Mononuclear cell (primary cell): ENCODE data around the gene TBCD. TPM values are rescaled to one million over a fixed set of nuclear protein-coding genes. Genes with fewer than 3 reads are reported as not detected.

Source experiments
- H3K27me3 ChIP-seq: 2 replicates; pipeline ENCODE4 v1.6.0; 2011; ENCODE audit warnings: low read length, control low read depth; ENCODE audit not compliant: insufficient read depth
- H3K4me1 ChIP-seq: 2 replicates; pipeline ENCODE4 v1.5.1; 2011; ENCODE audit warnings: mild to moderate bottlenecking, low read length, control low read depth; ENCODE audit not compliant: insufficient read depth
- H3K4me3 ChIP-seq: 2 replicates; pipeline ENCODE4 v1.5.1; 2011; ENCODE audit warnings: mild to moderate bottlenecking, low read length, moderate library complexity
- H3K9me3 ChIP-seq: 2 replicates; pipeline ENCODE4 v1.5.1; 2011; ENCODE audit warnings: low read depth, mild to moderate bottlenecking, control low read depth, low read length
- total RNA-seq: library from RNA; depleted of rRNA; stranded (reverse); fragments of >200 nt; gene quantifications from one replicate; pipeline ENCODE4 v1.2.3, GENCODE V29; 2012

The TBCD gene
- total RNA-seq, 1 donor, result 20.5 TPM

DNA sequence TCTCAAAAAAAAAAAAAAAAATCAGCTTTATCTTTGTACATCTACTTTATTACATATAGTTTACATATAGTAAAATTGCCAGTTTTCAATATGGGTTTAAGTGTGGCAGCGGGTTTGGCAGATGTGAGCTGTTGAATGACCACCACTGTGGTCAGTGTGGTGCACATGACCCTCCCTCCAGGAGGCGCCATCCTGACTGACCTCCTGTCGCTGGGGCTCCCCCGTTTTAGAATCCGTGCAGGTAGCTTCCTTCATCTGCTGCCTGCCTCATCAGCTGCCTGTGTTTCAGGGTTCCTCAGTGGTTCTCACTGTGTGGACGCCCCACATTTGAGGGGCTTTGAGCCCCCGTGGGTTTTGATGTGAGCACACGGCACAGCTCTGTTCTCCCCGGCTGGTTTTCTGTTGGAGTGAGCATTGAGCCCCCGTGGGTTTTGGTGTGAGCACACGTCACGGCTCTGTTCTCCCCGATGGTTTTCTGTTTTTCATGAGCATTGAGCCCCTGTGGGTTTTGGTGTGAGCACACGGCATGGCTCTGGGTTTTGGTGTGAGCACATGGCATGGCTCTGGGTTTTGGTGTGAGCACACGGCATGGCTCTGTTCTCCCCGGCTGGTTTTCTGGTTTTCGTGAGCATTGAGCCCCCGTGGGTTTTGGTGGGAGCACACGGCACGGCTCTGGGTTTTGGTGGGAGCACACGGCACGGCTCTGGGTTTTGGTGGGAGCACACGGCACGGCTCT is 145.8 kb downstream of the TBCD start:
- no peaks in the 10 kb centered on the region for H3K9me3 ChIP-seq
- no peak overlapping the region for H3K4me3 ChIP-seq
- peaks cover 20% of the 10 kb centered on the region for H3K4me1 ChIP-seq
- no peaks in the 10 kb centered on the region for H3K27me3 ChIP-seq

DNA sequence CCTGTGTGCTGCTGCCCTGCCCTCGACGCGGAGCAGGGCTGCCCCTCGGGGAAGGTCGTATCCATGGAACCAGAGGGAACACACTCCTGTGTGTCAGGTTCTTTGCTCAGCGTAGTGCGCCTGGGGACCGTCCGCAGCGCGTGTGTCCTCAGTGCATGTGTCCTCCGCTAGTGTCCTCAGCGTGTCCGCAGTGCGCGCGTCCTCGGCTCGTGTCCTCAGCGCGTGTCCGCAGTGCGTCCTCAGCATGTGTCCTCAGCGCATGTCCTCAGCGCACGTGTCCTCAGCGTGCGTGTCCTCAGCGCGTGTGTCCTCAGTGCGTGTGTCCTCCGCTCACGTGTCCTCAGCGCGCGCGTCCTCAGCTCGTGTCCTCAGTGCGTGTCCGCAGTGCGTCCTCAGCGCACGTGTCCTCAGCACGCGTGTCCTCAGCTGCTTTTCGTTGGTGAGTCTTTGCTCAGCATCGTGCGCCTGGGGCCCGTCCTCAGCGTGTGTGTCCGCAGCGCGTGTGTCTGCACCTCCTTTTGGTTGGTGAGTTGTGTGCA is 147.2 kb downstream of the TBCD start:
- Histone ChIP-seq H3K4me3 (no peak overlapping the region), H3K4me1 (peaks cover 8% of the 10 kb centered on the region), H3K27me3 (no peaks in the 10 kb centered on the region), H3K9me3 (no peaks in the 10 kb centered on the region)

DNA sequence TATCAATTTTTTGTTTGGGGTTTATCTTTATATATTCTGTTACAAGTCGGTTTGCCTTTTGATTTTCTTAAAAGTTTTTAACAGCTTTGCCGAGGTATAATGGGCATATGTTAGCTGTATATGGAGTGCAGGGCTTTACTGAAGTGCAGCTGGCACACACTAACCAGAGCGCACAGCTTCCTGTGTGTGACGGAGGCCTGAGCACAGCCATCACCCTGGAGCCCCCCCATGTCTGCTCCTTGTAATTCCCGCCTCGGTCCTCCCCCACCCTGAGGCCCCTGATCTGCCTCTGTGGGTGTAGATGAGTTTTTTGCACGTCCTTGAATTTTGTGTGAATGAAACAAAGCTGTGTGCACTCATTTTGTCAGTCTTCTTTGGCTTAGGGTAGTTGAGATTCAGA is 148.1 kb downstream of the TBCD start:
- H3K9me3 ChIP-seq, result no peaks in the 10 kb centered on the region
- H3K4me3 ChIP-seq, result no peak overlapping the region
- H3K4me1 ChIP-seq, result peaks cover 1% of the 10 kb centered on the region
- H3K27me3 ChIP-seq, result no peaks in the 10 kb centered on the region

DNA sequence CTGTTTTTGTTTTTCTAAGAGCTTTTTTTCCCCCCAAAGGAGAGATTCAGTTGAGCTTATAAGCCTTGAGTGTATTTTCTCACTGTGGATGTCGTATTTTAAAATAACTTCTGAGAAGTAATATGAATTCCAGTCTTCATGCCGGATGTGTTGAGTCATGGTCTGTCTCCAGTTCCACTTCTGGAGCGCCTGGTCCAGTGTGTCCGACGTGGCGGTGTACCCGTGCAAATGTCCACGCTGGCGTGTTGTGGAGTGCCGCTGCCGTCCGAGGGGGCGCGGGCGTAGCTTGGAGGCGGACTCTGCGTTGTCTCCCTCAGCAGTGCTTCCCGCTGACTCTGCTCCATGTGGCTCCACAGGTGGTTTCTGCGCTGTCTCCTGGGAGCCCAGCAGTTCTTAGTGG is 148.9 kb downstream of the TBCD start:
- H3K9me3 ChIP-seq, result no peaks in the 10 kb centered on the region
- no peak overlapping the region for H3K4me3 ChIP-seq
- no peaks in the 10 kb centered on the region for H3K27me3 ChIP-seq
- no peaks in the 10 kb centered on the region for H3K4me1 ChIP-seq

DNA sequence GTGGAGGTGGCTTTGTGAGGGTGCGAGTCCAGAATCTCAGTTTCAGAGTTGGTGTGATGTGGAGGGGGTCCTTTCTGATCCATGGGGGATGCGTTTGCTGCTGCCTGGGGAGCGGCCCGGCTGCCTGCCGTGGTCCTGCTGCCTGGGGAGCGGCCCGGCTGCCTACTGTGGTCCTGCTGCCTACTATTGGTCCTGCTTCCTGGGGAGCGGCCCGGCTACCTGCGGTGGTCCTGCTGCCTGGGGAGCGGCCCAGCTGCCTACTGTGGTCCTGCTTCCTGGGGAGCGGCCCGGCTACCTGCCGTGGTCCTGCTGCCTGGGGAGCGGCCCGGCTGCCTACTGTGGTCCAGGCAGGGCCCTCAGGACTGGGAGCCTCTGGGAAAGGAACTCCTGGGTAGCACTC is 149.5 kb downstream of the TBCD start:
- Histone ChIP-seq H3K4me3 (no peak overlapping the region), H3K9me3 (no peaks in the 10 kb centered on the region), H3K4me1 (no peaks in the 10 kb centered on the region), H3K27me3 (no peaks in the 10 kb centered on the region)

DNA sequence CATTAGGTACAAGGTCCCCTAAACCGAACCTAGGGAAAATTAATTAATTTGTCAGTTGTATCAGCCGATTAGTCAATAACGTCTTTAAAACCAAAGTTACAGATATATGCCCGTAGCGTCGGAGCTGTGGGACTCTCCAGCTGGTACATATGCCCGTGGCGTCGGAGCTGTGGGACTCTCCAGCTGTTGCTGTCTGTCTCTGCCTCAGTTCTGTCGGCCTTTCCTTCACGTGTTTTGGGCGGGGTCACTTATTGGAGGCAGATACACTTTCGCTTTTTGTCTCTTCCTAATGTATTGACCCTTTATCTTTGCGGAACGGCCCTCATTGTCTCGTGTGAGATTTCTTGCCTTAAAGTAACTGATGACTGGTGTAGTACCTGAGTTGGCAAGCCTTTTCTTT is 150.0 kb downstream of the TBCD start:
- Histone ChIP-seq H3K4me1 (no peaks in the 10 kb centered on the region), H3K4me3 (no peak overlapping the region), H3K27me3 (no peaks in the 10 kb centered on the region), H3K9me3 (no peaks in the 10 kb centered on the region)

DNA sequence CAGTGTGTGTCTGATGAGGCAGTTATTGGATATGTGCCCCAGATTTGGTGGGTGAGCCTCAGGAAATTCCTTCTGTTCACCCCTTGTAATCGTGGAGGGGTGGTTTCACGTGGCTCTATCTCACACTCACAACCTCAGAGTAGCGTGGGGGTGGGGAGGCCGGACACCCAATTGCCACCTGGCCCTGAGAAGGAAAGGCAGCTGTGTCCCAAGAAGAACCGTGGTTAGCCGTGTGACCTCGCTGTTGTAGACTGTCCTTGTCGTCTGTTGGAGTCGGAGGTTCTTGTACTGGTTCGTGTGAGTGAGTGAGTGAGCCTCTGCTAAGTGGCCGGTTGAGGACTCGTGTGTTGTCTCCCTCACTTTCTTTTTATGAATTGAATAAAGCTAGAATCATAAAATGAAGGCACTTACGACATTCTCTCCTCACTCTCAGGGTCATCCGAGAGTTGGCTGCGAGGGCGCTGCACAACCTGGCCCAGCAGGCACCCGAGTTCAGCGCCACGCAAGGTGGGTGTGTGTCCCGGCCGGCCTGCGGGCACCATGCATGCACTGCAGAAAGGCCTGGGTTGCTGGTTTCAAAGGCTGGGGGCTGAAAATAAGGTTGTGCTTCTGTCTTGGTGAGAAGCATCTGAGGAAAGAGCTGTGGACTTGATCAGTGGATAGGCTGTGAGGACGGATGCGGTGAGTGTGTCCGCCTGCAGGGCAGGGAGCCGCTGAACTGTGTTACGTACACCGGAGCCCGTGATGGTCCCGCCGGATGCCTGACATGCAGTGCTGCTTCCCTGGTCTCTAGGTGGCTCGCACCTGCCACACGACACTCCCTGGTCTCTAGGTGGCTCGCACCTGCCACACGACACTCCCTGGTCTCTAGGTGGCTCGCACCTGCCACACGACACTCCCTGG is 151.4 kb downstream of the TBCD start:
- H3K9me3 ChIP-seq, result no peaks in the 10 kb centered on the region
- H3K4me1 ChIP-seq, result no peaks in the 10 kb centered on the region
- no peaks in the 10 kb centered on the region for H3K27me3 ChIP-seq
- no peak overlapping the region for H3K4me3 ChIP-seq

DNA sequence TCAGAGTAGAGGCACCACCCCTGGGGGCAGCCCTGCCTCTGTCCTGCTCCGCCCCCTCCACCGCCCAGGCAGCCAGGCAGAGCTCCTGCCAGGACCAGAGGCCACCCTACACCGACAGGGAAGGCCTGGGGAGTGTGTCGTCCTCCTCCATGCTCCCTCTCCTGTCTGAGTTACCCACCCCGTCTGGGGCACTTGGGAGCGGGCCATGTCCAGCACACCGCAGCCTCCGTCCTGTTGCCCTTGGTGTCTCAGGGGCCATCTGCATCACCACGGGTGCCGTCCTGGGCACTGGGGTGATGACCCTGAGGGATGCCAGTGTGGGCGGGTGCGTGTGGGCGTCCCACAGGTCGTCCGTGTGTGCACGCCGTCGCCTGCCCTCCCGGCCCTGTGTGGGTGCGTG is 153.3 kb downstream of the TBCD start:
- Histone ChIP-seq H3K9me3 (no peaks in the 10 kb centered on the region), H3K4me3 (no peak overlapping the region), H3K4me1 (no peaks in the 10 kb centered on the region), H3K27me3 (no peaks in the 10 kb centered on the region)

DNA sequence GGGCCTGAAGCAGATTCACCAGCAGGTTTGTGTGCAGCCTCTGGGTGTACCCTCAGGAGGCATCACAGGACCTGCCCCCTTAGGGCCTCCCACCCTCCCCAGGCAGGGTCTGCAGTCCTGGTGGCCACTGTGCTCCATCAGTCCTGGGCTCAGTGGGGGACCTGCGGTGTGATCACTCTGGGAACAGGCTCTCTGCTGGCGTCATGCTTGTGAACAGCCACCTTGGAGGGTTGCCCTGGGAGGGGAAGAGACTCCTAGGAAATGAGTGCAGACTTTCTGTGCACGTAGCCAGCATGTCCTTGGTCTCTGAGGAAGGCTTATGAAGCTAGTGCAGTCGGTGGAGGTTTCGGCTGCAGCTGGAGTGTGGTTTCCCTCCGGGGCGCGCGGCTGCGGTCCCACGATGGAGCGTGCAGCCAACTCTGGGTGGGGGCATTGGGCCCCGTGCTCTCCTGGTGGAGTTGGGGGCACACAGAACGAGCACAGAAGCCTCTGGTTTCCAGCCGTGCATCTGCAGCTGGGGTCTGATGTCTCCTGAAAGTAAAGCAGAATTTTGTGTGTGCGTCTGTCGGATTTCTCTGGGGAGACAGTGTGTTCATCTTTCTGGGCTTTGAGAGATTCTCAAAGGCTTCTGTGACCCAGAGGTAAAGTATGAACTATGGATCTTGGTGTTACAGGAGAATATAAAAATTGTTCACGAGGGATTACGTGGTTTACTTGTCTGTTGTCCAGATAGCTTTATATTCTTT is 156.1 kb downstream of the TBCD start:
- Histone ChIP-seq H3K4me1 (peaks cover 14% of the 10 kb centered on the region), H3K9me3 (no peaks in the 10 kb centered on the region), H3K4me3 (no peak overlapping the region), H3K27me3 (no peaks in the 10 kb centered on the region)

DNA sequence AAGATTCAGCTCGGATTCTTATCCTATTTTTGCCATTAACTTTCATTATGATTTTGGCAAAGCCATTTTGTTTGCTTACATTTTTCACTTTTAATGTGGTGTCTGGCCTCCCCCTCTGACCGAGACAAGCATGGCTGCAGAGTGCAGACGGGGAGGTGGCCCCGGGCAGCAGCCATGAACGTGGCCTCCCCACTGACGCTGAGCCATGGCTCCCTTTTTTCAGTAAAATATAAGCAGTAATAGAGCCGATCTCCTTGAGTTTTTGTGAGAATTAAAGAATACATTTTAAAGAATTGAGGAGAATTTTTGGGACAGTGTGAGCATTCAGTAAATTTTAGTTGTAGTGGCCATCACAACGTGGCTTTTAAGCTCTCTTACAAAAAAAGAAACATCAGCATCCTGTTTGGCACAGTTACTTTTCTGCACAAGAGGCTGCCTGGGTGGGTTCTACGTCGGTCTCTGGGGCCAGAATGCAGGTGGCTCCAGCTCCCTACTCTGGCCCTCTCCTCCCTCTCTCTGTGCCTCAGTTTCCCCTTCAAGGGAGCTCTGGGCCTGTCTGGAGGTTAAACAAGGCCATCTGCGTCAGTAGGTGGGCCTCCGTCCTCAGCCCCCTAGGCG is 156.8 kb downstream of the TBCD start:
- H3K4me3 ChIP-seq, result no peak overlapping the region
- peaks cover 14% of the 10 kb centered on the region for H3K4me1 ChIP-seq
- no peaks in the 10 kb centered on the region for H3K9me3 ChIP-seq
- no peaks in the 10 kb centered on the region for H3K27me3 ChIP-seq

DNA sequence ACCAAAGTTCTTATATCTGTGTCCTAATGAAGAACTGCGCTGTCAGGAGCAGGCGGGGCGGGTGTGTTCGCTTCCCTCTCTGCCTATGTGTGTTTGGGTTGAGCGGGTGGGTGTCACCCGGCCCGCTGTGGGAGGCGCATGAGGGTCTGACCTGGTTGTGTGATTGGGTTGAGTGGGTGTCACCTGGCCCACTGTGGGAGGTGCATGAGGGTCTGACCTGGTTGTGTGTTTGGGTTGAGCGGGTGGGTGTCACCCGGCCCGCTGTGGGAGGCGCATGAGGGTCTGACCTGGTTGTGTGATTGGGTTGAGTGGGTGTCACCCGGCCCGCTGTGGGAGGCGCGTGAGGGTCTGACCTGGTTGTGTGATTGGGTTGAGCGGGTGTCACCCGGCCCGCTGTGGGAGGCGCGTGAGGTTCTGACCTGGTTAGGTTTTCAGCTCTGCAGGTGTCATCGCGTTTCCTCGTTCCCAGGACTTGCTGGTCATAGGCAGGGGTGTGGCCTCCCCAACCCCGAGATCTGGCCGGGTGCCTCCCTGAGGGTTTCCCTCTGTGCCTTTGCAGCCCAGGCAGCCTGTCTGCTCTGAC is 157.5 kb downstream of the TBCD start:
- Histone ChIP-seq H3K27me3 (no peaks in the 10 kb centered on the region), H3K4me1 (peaks cover 14% of the 10 kb centered on the region), H3K9me3 (no peaks in the 10 kb centered on the region), H3K4me3 (no peak overlapping the region)

DNA sequence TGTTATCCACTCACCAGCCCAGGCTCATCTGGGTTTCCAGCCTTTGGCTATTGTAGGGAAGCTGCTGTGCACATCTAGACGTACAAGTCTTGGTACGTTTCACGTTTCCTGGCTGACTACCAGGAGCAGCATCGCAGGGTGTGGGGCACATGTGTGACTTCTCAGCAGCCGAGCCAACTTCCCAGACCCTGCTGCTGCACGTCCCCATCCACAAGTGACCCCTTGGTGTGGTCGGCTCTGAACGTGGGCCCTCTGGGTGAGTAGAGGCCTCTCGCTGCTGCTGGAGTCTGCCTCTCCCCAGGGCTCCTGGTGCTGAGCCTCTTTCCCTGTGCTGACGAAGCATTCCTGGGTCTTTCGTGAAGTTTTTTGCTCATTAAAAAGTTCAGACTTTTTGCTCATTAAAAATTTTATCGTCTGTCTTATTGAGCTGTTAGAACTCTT is 158.2 kb downstream of the TBCD start:
- Histone ChIP-seq H3K9me3 (no peaks in the 10 kb centered on the region), H3K4me3 (no peak overlapping the region), H3K27me3 (no peaks in the 10 kb centered on the region), H3K4me1 (peaks cover 15% of the 10 kb centered on the region)

DNA sequence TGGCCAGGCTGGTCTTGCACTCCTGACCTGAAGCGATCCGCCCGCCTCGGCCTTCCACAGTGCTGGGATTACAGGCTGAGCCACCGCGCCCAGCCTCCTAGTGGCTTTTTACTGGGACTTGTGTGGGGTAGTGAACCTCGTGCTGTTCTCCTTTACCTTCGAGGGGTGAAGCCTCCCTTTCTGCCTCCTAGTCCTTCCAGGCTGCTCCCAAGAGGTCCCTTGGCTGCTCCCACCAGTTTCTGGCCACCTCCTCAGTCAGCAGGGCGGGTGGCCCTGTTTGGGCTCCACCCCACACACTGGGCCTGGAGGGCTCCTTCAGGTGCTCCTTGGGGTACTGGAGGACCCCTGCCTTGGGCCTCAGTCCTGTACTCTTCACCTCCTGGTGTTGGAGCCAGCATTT is 158.9 kb downstream of the TBCD start:
- Histone ChIP-seq H3K27me3 (no peaks in the 10 kb centered on the region), H3K9me3 (no peaks in the 10 kb centered on the region), H3K4me3 (no peak overlapping the region), H3K4me1 (peaks cover 22% of the 10 kb centered on the region)

DNA sequence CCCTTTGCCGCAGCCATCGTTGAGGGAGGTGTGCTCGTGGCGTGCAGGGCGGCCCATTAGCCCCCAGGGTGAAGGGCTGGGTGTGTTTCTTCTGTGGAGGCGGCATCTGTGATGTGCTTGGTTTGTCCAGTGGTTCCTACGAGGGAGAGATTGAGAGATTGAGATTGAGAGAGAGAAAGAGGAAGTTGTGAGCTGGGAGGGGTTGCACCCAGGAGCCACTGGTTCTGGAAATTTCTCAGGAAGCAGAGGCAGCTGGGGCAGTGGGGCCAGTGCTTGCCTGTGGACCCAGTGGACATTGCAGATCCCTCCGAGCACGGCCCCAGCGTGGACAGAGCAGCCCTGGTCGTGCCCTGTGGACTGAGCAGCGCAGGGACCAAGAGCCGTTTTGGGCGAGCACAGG is 160.0 kb downstream of the TBCD start:
- H3K9me3 ChIP-seq, result no peaks in the 10 kb centered on the region
- no peak overlapping the region for H3K4me3 ChIP-seq
- peaks cover 26% of the 10 kb centered on the region for H3K4me1 ChIP-seq
- H3K27me3 ChIP-seq, result no peaks in the 10 kb centered on the region
